Fibroblast of skin of scalp (primary cell): ENCODE data around the gene KRT40.

Source experiments
- DNase-seq: peaks from one replicate; pipeline ENCODE4 v3.0.0-alpha.2; 2013

KRT40 gene

DNA sequence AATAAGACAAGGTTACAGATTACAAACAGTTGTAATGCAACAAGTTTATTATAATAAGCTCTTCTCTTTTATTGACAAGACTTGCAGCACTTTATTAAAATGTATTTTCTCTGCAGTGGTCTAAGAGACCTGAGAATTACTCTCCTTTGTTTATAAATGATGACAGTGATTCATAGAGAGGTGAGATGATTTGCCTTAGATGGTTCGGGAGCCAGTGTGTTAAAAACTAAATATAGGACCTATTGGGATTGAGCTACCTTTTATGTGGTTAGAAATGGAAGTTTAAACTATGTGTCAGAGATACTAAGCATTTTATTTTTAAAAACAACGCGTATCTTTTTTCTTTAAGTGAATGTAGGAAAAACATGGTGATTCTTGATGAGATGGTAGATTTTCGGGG lies 12.7 kb upstream of the KRT40 start:
- no peak for DNase-seq

DNA sequence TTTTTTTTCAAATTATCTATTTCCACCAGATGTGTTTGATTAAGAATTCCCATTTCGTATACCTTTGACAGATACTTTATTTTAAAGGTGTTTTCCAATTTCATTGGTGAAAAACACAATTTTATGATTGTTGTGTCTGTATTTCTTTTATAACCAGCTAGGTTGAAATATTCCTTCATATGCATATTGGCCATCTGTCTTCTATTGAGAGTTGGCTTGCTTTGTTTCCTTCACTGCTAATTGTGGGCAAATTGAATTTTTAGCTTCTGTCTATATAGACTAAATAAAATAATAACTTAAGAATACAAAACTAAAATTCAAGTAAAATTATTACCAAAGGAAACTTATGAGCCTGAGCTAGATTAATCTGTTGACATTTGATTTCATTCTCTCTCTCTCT lies 11.0 kb upstream of the KRT40 start:
- DNase-seq, result no peak

- DNase-seq, result no peak
These were observed 9.7 kb upstream of the KRT40 start, which contains the start of gene KRTAP3-3 for GRCh38 chr17:40993839-40994238. TSS of gene KRTAP3-3 (minus strand) at chr17:40994164. CDS start at chr17:40994097, 67 bp downstream.

GRCh38 chr17:40993084-40993483 lies 9.0 kb upstream of the KRT40 start:
- DNase-seq, result no peak

DNA sequence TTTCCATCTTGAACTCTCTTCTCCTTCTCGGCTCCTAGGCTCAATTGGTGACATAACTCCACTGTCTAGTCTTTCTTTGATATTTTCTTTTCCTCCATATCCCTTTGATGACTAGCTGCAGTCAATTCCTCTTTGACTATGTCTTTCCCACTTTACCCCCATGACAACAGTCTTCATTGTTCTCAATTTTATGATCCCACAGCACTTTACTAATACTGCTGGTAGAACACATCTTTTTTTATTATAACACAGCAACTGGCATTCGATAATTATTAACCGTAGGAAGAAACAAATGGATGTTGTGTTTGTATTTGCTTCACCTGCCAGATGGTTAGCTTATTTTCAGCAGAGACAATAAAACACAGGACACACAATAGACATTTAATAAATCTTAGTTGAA lies 8.5 kb upstream of the KRT40 start:
- no peak for DNase-seq

- no peak for DNase-seq
These were observed 2.8 kb upstream of the KRT40 start for GRCh38 chr17:40986920-40987319.

- DNase-seq, result no peak
These were observed 3.0 kb downstream of the KRT40 start for GRCh38 chr17:40981115-40981514.

DNA sequence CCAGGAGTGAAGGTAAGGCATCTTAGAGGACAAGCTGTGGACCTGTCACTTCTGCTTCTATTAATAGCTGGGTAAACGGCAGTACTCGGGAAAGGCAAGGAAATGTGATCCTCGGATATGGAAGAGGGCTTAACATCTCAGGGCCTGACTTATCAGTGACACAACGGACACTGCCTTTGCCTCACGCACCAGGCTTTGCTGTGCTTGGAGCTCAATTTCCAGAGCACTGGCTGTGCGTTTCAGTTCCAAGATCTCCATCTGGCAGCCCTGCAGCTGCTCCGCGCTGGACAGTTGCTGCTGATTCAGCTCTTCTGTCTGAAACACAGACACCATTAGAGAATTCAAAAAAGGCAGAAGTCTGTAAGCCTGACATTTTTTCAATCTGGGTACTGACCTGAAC lies 3.5 kb downstream of the KRT40 start:
- peak; percentile 39 for DNase-seq

- no peak for DNase-seq
These were observed 4.0 kb downstream of the KRT40 start for GRCh38 chr17:40980117-40980516.

- DNase-seq, result peak; percentile 34
These were observed 5.5 kb downstream of the KRT40 start for GRCh38 chr17:40978575-40979151.

DNA sequence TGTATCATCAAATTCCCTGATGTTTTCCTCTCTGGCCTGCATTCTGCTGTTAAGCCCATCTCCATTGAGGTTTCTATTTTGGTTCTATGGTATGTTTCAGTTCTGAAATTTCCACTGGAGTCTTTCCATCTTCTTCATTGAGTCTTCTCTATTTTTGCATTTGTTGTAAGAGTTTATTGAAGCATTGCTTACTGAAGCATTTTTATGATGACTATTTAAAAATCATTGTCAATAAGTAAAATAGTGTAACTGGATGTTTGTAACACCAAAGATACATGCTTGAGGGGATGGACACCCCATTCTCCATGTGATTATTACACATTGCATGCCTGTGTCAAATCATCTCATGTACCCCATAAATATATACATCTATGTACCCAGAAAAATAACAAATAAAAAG lies 8.6 kb downstream of the KRT40 start:
- no peak for DNase-seq

DNA sequence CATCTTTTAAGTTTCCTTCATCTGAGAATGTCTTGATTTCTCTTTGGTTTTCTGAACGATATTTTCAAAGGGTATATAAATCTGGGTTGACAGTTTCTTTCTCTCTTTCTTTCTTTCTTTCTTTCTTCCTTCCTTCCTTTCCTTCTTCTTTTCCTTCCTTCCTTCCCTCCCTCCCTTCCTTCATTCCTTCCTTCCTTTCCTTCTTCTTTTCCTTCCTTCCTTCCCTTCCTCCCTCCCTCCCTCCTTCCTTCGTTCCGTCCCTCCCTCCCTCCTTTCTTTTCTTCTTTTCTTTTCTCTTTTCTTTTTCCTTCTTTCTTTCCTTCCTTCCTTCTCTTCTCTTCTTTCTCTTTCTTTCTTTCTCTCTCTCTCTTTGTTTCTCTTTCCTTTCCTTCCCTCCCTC lies 9.8 kb downstream of the KRT40 start:
- no peak for DNase-seq

DNA sequence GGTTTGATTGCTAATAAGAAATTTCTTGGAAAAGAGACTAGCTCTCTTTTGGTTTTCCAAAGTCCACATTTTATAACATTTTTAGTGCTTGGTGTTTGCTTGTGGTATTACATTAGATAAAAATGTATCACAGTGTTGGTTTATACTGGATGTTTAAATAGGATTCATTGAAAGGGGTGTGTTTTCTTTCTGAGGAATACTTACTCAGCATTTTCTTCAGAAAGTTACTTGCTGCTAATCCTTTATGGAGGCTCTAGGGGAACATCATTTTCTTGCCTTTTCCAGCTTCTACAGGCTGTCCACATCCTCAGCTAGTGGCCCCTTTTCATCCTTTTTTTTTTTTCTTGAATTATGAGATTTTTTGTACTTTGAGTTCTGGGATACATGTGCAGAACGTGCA lies 16.5 kb downstream of the KRT40 start:
- no peak for DNase-seq

GRCh38 chr17:40966848-40967247 lies 17.3 kb downstream of the KRT40 start, which contains the start of gene KRT39:
TSS of gene KRT39 (minus strand) at chr17:40966948. CDS start at chr17:40966856, 92 bp downstream.
- no peak for DNase-seq

DNA sequence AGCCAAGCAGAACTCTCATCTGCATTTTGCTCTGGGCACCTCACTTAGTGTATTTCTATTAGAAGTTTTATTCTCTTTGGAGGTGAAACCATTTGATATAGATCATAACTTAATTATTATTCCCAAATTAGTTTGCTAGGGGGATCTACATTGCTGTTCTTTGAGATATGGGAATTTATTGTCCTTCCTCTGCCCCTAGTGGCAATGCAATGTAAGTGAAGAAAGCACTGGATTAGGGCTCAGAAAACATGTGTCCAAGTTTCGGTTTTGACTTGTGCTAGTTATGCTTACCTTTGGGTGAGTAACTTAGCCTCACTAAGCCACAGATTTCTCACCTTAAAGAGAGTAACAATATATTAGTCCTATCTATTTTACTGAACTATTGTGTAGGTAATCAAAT lies 20.3 kb downstream of the KRT40 start:
- DNase-seq, result peak; percentile 39

DNA sequence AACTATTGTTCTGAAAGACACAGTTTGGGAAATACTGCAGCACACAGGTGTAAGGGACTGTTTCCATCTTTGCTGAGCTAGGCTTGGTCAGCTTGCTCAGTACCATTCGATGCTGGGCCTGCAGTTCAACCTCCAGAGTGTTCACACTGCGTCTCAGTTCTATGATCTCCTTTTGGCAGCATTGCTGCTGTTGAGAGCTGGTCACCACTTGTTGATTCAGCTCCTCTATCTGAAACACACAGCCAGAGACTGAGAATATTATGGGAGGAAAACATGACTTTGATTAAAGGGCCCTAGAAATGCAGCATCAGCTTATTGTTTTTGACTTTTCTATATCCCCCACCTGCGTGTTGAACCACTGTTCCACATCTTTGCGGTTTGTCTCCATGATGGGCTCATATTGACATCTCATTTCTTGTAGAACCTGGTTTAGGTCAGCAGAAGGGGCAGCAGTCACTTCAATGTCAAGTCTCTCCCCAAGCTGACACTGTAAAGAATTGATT lies 22.0 kb downstream of the KRT40 start:
- no peak for DNase-seq

DNA sequence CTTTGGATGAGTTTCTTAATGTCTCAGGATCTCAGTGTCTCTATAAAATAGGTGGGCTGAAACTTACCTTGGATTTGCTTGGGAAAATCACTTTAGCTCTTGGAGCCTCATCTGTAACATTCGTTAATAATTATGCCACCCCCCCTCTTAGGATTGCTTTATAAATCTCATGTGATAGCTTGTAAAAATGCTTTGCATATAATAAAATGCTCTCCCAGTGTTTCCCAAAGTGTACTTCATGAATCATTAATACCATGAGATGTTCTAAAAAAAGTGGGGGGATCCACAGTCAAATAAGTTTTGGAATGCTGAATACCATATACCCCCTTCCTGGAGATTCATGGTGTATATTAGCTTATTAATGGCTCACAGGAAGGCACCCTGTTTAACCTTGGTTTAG lies 22.5 kb downstream of the KRT40 start:
- DNase-seq, result no peak

GRCh38 chr17:40960144-40960543 lies 24.0 kb downstream of the KRT40 start:
- DNase-seq, result no peak

DNA sequence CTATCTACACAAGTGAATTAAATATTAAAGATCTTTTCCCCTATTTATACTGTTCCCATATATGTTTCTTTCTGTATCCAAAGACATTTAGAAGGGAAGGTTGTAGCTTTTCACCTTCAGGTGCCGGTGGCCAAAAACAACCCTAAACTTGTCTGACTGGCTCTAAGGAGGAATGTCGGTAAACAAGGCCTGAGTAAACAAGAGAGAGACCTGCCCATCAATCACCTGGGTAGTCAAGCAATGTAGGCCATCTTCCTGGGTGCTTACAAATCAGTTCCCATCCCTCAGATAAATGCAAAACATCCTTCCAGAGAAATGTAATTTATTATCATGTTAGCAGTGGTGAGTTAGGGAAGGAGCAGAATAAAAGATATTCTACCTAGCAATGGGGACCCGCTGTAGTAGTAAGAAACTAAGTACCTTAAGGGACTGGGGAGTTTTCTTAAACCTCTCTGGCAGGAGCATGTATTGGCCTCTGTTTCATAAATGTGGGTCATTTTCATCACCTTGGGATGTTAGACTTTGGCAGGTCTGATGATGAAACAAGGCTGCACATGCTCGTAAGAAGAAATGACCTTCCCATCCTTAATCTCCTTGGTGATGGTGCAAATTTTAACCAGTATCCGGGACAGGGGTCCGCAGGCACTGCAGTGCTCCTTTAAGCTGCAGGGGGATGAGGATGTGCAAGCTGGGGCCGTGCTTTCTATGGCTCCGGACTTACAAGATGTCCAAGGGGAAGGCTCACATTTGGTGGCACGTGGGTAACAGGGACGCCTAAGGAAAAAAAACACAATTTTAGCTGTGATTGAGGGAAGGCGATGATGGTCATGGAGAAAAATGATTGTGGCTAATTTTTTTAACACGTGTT lies 25.8 kb downstream of the KRT40 start:
- no peak for DNase-seq

DNA sequence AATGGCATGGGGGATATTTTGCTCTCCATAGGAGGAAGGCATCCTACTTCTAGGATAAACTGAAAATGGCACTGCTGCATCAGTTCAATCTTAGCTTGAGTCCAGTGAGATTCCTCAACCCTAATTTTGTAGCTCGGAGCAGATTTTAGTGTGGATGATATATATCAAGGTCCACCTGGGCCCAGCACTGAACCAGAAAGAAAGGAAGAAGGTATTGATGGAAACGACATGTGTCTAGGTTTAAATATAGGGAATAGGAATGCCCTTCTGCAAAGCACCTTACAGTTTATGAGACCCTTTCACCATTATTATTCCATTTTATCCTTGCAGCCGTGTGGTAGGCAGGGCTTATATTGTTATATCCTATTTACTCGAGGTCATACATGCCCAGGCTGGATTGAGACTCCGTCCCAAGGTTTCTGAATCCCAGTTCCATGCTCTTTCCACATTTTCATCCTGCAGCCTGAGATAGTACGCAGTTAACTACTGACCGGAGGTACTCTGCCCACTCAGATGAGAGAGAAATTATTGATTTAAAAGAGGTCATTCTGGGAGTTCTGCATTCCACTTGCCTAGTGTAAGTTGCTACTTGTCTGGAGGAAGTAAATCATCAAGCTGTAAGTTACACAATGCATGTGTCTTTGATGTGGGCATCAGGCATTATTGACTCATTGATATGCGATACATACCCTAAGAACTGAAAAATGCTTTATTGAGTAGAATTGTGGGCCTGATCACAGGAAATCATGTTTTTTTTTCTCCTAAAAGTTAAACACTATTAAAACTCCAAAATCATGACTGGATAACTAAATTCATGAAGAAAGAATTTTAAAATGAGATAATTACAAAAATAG lies 27.5 kb downstream of the KRT40 start:
- peak; percentile 90 for DNase-seq

GRCh38 chr17:40953881-40954280 lies 30.2 kb downstream of the KRT40 start:
- peak; percentile 65 for DNase-seq

DNA sequence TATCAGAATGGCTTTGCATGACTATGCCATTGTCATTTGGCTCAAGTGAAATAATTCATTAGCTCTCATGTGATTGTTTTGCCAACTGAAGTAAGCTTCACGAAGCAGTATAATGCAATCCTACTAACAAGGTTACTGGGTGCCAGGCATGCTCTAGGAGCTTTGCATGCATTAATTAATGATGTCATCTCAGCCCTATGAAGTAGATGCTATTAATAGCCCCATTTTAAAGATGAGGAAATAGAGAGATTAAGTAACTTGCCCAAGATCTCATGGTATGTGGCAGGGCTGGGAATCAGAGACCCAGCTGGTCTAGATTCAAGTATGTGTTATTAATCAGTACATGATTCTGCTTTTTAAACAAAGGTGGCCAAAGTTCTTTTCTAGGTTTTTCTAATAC lies 31.5 kb downstream of the KRT40 start:
- DNase-seq, result peak; percentile 92

DNA sequence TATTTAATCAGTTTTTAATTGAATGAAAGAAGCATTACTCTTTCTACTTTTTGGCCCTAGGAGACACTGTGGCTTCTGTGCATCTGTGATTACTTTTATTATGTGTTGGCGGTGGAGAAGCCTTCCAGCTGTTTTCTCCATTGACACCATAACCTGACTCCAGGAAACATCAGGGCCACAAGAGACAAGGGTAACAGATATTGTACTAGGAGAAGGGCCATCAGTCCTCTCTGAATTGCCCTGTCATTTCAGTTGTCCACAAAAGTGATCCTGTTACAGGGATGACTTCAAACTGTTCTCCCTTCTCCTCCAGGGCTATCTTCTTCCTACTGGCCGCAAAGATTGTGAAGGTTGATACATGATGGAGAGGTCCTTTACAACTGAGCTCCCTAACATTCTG lies 32.0 kb downstream of the KRT40 start:
- no peak for DNase-seq
